ENCODE results near the gene TRAK1. TPM values are rescaled to one million over a fixed set of nuclear protein-coding genes. Genes with fewer than 3 reads are reported as not detected.
A peak's percentile ranks its signal among the peaks of the same experiment; 100 is the strongest.

The TRAK1 gene
- total RNA-seq, 1 donor from 2014 or later, result 49.6 TPM

- peaks cover 18% of the 10 kb centered on the region for H3K4me1 ChIP-seq
- no peak overlapping the region for H3K27ac ChIP-seq
- ATAC-seq, result no peak
- no peaks in the 10 kb centered on the region for H3K9me3 ChIP-seq
- DNase-seq, result no peak
- no peaks in the 10 kb centered on the region for H3K27me3 ChIP-seq
- H3K4me3 ChIP-seq, result no peak overlapping the region
- intact Hi-C loops (cut with DNase I), result no loop called here
- TF ChIP-seq CTCF (IDR thresholded peaks at IDR 0.05), result no peak
- H3K36me3 ChIP-seq, result no peaks in the 10 kb centered on the region
These were observed 39.6 kb upstream of the TRAK1 start for GRCh38 chr3:42051384-42052131.

- H3K4me1 ChIP-seq, result peaks cover 18% of the 10 kb centered on the region
- DNase-seq, result no peak
- no peaks in the 10 kb centered on the region for H3K27me3 ChIP-seq
- H3K4me3 ChIP-seq, result no peak overlapping the region
- no peak for TF ChIP-seq CTCF (IDR thresholded peaks at IDR 0.05)
- no peaks in the 10 kb centered on the region for H3K9me3 ChIP-seq
- H3K27ac ChIP-seq, result peak overlapping the region; percentile 18
- no peaks in the 10 kb centered on the region for H3K36me3 ChIP-seq
- intact Hi-C loops (cut with DNase I), result no loop called here
- ATAC-seq, result no peak
These were observed 39.0 kb upstream of the TRAK1 start for GRCh38 chr3:42052132-42052483.

GRCh38 chr3:42052484-42053351, 38.4 kb upstream of the TRAK1 start:
- Histone ChIP-seq H3K36me3 (no peaks in the 10 kb centered on the region), H3K27ac (peak overlapping the region; percentile 18), H3K27me3 (no peaks in the 10 kb centered on the region), H3K4me1 (peaks cover 18% of the 10 kb centered on the region), H3K9me3 (no peaks in the 10 kb centered on the region), H3K4me3 (no peak overlapping the region)
- intact Hi-C loops (cut with DNase I), result no loop called here
- no peak for TF ChIP-seq CTCF (IDR thresholded peaks at IDR 0.05)
- ATAC-seq (no peak), DNase-seq (no peak)

GRCh38 chr3:42053476-42053875, 37.7 kb upstream of the TRAK1 start:
- no peaks in the 10 kb centered on the region for H3K27me3 ChIP-seq
- H3K4me1 ChIP-seq, result peaks cover 18% of the 10 kb centered on the region
- no peak overlapping the region for H3K4me3 ChIP-seq
- no peaks in the 10 kb centered on the region for H3K9me3 ChIP-seq
- peak; percentile 56 for ATAC-seq
- no peaks in the 10 kb centered on the region for H3K36me3 ChIP-seq
- H3K27ac ChIP-seq, result no peak overlapping the region
- TF ChIP-seq CTCF (IDR thresholded peaks at IDR 0.05), result no peak
- intact Hi-C loops (cut with DNase I), result no loop called here
- DNase-seq, result no peak

- Histone ChIP-seq H3K4me3 (no peak overlapping the region), H3K4me1 (peaks cover 20% of the 10 kb centered on the region), H3K27ac (no peak overlapping the region), H3K36me3 (no peaks in the 10 kb centered on the region), H3K9me3 (no peaks in the 10 kb centered on the region), H3K27me3 (no peaks in the 10 kb centered on the region)
- TF ChIP-seq CTCF (IDR thresholded peaks at IDR 0.05), result no peak
- no peak for DNase-seq
- ATAC-seq, result no peak
- intact Hi-C loops (cut with DNase I), result no loop called here
These were observed 35.9 kb upstream of the TRAK1 start for GRCh38 chr3:42055291-42055690.

Data from upper lobe of right lung (tissue), 1 donor.